ENCODE data around the gene BAD. TPM values are rescaled to one million over a fixed set of nuclear protein-coding genes. Genes with fewer than 3 reads are reported as not detected.

Gene BAD
- total RNA-seq, 1 experiment from 2014 or later = 122 TPM

GRCh38 chr11:64299847-64300648 is 15.6 kb upstream of the BAD start, which contains the start of gene CATSPERZ:
Gene CATSPERZ, plus strand, starts transcription at chr11:64300358. Its CDS starts 53 bp downstream, at chr11:64300411.
- in situ Hi-C loops (cut with HindIII; ENCODE audit: low pct_unique_long_range_greater_than_20kb, low sequenced_read_pairs) = no loop called here
- DNase-seq (ENCODE audit: low read depth) = no peak

GRCh38 chr11:64298966-64299846 is 14.7 kb upstream of the BAD start:
- DNase-seq (ENCODE audit: low read depth) = no peak

GRCh38 chr11:64297699-64298358 is 13.4 kb upstream of the BAD start:
- in situ Hi-C loops (cut with HindIII; ENCODE audit: low pct_unique_long_range_greater_than_20kb, low sequenced_read_pairs) = no loop called here
- no peak for DNase-seq (ENCODE audit: low read depth)

More at GRCh38 chr11:64298966-64299846, 14.7 kb upstream of the BAD start:
- in situ Hi-C loops (cut with HindIII; ENCODE audit: low pct_unique_long_range_greater_than_20kb, low sequenced_read_pairs) = no loop called here

- DNase-seq (ENCODE audit: low read depth) = no peak
- in situ Hi-C loops (cut with HindIII; ENCODE audit: low pct_unique_long_range_greater_than_20kb, low sequenced_read_pairs) = no loop called here
These were observed 12.6 kb upstream of the BAD start for GRCh38 chr11:64296830-64297698.

- in situ Hi-C loops (cut with HindIII; ENCODE audit: low pct_unique_long_range_greater_than_20kb, low sequenced_read_pairs) = no loop called here
- no peak for DNase-seq (ENCODE audit: low read depth)
These were observed 11.8 kb upstream of the BAD start for GRCh38 chr11:64296236-64296635.

GRCh38 chr11:64295760-64296159 is 11.3 kb upstream of the BAD start:
- DNase-seq (ENCODE audit: low read depth) = no peak
- in situ Hi-C loops (cut with HindIII; ENCODE audit: low pct_unique_long_range_greater_than_20kb, low sequenced_read_pairs) = no loop called here

GRCh38 chr11:64294774-64295173 is 10.3 kb upstream of the BAD start:
- in situ Hi-C loops (cut with HindIII; ENCODE audit: low pct_unique_long_range_greater_than_20kb, low sequenced_read_pairs) = no loop called here

GRCh38 chr11:64292460-64293254 is 8.2 kb upstream of the BAD start:
- in situ Hi-C loops (cut with HindIII; ENCODE audit: low pct_unique_long_range_greater_than_20kb, low sequenced_read_pairs) = no loop called here

More at GRCh38 chr11:64294774-64295173, 10.3 kb upstream of the BAD start:
- no peak for DNase-seq (ENCODE audit: low read depth)

GRCh38 chr11:64291752-64292459 is 7.4 kb upstream of the BAD start:
- in situ Hi-C loops (cut with HindIII; ENCODE audit: low pct_unique_long_range_greater_than_20kb, low sequenced_read_pairs) = no loop called here
- no peak for DNase-seq (ENCODE audit: low read depth)

More at GRCh38 chr11:64292460-64293254, 8.2 kb upstream of the BAD start:
- no peak for DNase-seq (ENCODE audit: low read depth)

GRCh38 chr11:64291262-64291751 is 6.8 kb upstream of the BAD start, which contains the start of gene KCNK4:
Gene KCNK4, plus strand, starts transcription at chr11:64291302. Its CDS starts 1,717 bp downstream, at chr11:64293019.
- in situ Hi-C loops (cut with HindIII; ENCODE audit: low pct_unique_long_range_greater_than_20kb, low sequenced_read_pairs) = no loop called here
- DNase-seq (ENCODE audit: low read depth) = no peak

- DNase-seq (ENCODE audit: low read depth) = no peak
- in situ Hi-C loops (cut with HindIII; ENCODE audit: low pct_unique_long_range_greater_than_20kb, low sequenced_read_pairs) = no loop called here
These were observed 6.1 kb upstream of the BAD start for GRCh38 chr11:64290352-64291261.

GRCh38 chr11:64289002-64289564 is 4.6 kb upstream of the BAD start:
- no peak for DNase-seq (ENCODE audit: low read depth)
- in situ Hi-C loops (cut with HindIII; ENCODE audit: low pct_unique_long_range_greater_than_20kb, low sequenced_read_pairs) = no loop called here

GRCh38 chr11:64288353-64288750 is 3.9 kb upstream of the BAD start:
- no peak for DNase-seq (ENCODE audit: low read depth)
- in situ Hi-C loops (cut with HindIII; ENCODE audit: low pct_unique_long_range_greater_than_20kb, low sequenced_read_pairs) = no loop called here

- DNase-seq (ENCODE audit: low read depth) = no peak
- in situ Hi-C loops (cut with HindIII; ENCODE audit: low pct_unique_long_range_greater_than_20kb, low sequenced_read_pairs) = no loop called here
These were observed 3.3 kb upstream of the BAD start for GRCh38 chr11:64287676-64288352.

GRCh38 chr11:64286801-64287159 is 2.3 kb upstream of the BAD start:
- DNase-seq (ENCODE audit: low read depth) = no peak
- in situ Hi-C loops (cut with HindIII; ENCODE audit: low pct_unique_long_range_greater_than_20kb, low sequenced_read_pairs) = no loop called here

Measured in Caki2 (cell line).